RWPE2 (cell line): Measurements from ENCODE around the gene AFF1.

Experiments used
- ATAC-seq: fragments of 200-7000 bp; cut with Tn5 transposase; 3 replicates; pipeline ENCODE4 v1.9.1; 2021; ENCODE audit warnings: low read depth
- DNase-seq: peaks from one replicate; pipeline ENCODE4 v3.0.0-alpha.2; 2020; ENCODE audit warnings: low spot score
- H3K27ac ChIP-seq: fragments of 450-650 bp; 2 replicates; pipeline ENCODE4 v1.5.1; 2017; ENCODE audit warnings: mild to moderate bottlenecking; ENCODE audit not compliant: poor library complexity, severe bottlenecking
- H3K27me3 ChIP-seq: fragments of 250-450 bp; sonication (Bioruptor Pico); 2 replicates; pipeline ENCODE4 v1.5.1; 2021; ENCODE audit warnings: mild to moderate bottlenecking, moderate library complexity; ENCODE audit not compliant: insufficient read depth, poor library complexity, severe bottlenecking
- H3K36me3 ChIP-seq: fragments of 250-450 bp; sonication (Bioruptor Pico); 2 replicates; pipeline ENCODE4 v1.5.1; 2020; ENCODE audit warnings: low read depth, mild to moderate bottlenecking, moderate library complexity
- H3K4me1 ChIP-seq: fragments of 250-450 bp; sonication (Bioruptor Pico); 2 replicates; pipeline ENCODE4 v1.5.1; 2021; ENCODE audit warnings: mild to moderate bottlenecking, moderate library complexity; ENCODE audit not compliant: insufficient read depth, poor library complexity, severe bottlenecking
- H3K4me3 ChIP-seq: fragments of 250-450 bp; sonication (Bioruptor Pico); 2 replicates; pipeline ENCODE4 v1.5.1; 2021; ENCODE audit warnings: mild to moderate bottlenecking, moderate library complexity; ENCODE audit not compliant: severe bottlenecking
- H3K9me3 ChIP-seq: fragments of 250-450 bp; sonication (Bioruptor Pico); 2 replicates; pipeline ENCODE4 v1.5.1; 2021; ENCODE audit warnings: mild to moderate bottlenecking, moderate library complexity; ENCODE audit not compliant: severe bottlenecking
- CTCF ChIP-seq: fragments of 450-650 bp; IDR thresholded peaks from one replicate; pipeline ENCODE4 v1.5.1; 2017; ENCODE audit warnings: mild to moderate bottlenecking, moderate library complexity; ENCODE audit not compliant: poor library complexity, severe bottlenecking

Gene AFF1

GRCh38 chr4:86970447-86971354 lies 35.9 kb downstream of the AFF1 start:
- Histone ChIP-seq H3K36me3 (no peaks in the 10 kb centered on the region), H3K27me3 (no peaks in the 10 kb centered on the region), H3K9me3 (no peaks in the 10 kb centered on the region), H3K27ac (no peak overlapping the region), H3K4me1 (peaks cover 23% of the 10 kb centered on the region), H3K4me3 (no peak overlapping the region)
- TF ChIP-seq CTCF = no peak
- DNase-seq (no peak), ATAC-seq (no peak)

GRCh38 chr4:86971355-86971683 lies 36.5 kb downstream of the AFF1 start:
- Histone ChIP-seq H3K27ac (no peak overlapping the region), H3K36me3 (no peaks in the 10 kb centered on the region), H3K4me3 (no peak overlapping the region), H3K27me3 (no peaks in the 10 kb centered on the region), H3K4me1 (peaks cover 23% of the 10 kb centered on the region), H3K9me3 (no peaks in the 10 kb centered on the region)
- no peak for DNase-seq
- TF ChIP-seq CTCF = no peak
- no peak for ATAC-seq

GRCh38 chr4:86972997-86973396 lies 38.2 kb downstream of the AFF1 start:
- Histone ChIP-seq H3K4me3 (no peak overlapping the region), H3K27me3 (no peaks in the 10 kb centered on the region), H3K36me3 (no peaks in the 10 kb centered on the region), H3K9me3 (no peaks in the 10 kb centered on the region), H3K4me1 (peaks cover 35% of the 10 kb centered on the region), H3K27ac (peak overlapping the region; percentile 45)
- ATAC-seq (peak; percentile 64), DNase-seq (no peak)
- TF ChIP-seq CTCF = no peak

GRCh38 chr4:86973668-86974067 lies 38.9 kb downstream of the AFF1 start:
- no peak overlapping the region for H3K4me3 ChIP-seq
- no peak for TF ChIP-seq CTCF
- H3K27ac ChIP-seq = peak overlapping the region; percentile 45
- no peaks in the 10 kb centered on the region for H3K27me3 ChIP-seq
- DNase-seq (no peak), ATAC-seq (no peak)
- H3K36me3 ChIP-seq = no peaks in the 10 kb centered on the region
- no peaks in the 10 kb centered on the region for H3K9me3 ChIP-seq
- peaks cover 39% of the 10 kb centered on the region for H3K4me1 ChIP-seq

- DNase-seq = no peak
- Histone ChIP-seq H3K27me3 (no peaks in the 10 kb centered on the region), H3K27ac (peak overlapping the region; percentile 45), H3K36me3 (no peaks in the 10 kb centered on the region), H3K4me3 (no peak overlapping the region), H3K9me3 (no peaks in the 10 kb centered on the region), H3K4me1 (peaks cover 39% of the 10 kb centered on the region)
- ATAC-seq = no peak
- no peak for TF ChIP-seq CTCF
These were observed 39.8 kb downstream of the AFF1 start for GRCh38 chr4:86974551-86974994.
